ENCODE measurements around the gene ZGPAT. TPM values are rescaled to one million over a fixed set of nuclear protein-coding genes. Genes with fewer than 3 reads are reported as not detected.
"Not testable (repeated sequence)": the region's sequence is repeated elsewhere in the genome, so short reads cannot be mapped to it uniquely, and the experiment has no call there.

ZGPAT gene
- total RNA-seq, 2 donors from 2014 or later = 32.6 to 41.1 TPM

- H3K27me3 ChIP-seq (replicated peaks; ENCODE audit: insufficient read depth) = no peaks in the 10 kb centered on the region
- TF ChIP-seq CTCF (IDR thresholded peaks at IDR 0.05) = no peak
- DNase-seq (ENCODE audit: low spot score) (no peak), ATAC-seq (ENCODE audit: insufficient number of reproducible peaks, low FRiP score, low read depth) (no peak)
- H3K9me3 ChIP-seq = no peaks in the 10 kb centered on the region
- H3K27ac ChIP-seq = no peak overlapping the region
- peak overlapping the region; percentile 94 for H3K4me3 ChIP-seq
- H3K4me1 ChIP-seq (ENCODE audit: control insufficient read depth in 1 of 2, low read depth in 2 of 2) = peaks cover 22 to 27% of the 10 kb centered on the region in 2 donors
- peaks cover 33% of the 10 kb centered on the region for H3K36me3 ChIP-seq
These were observed 1.3 kb downstream of the ZGPAT start for GRCh38 chr20:63709149-63709527.

GRCh38 chr20:63711085-63711645, 3.3 kb downstream of the ZGPAT start:
- no peak for ATAC-seq (ENCODE audit: insufficient number of reproducible peaks, low FRiP score, low read depth)
- DNase-seq (ENCODE audit: low spot score) = no peak
- Histone ChIP-seq H3K36me3 (peaks cover 26% of the 10 kb centered on the region), H3K27me3 (replicated peaks; ENCODE audit: insufficient read depth) (no peaks in the 10 kb centered on the region), H3K9me3 (peaks cover 9% of the 10 kb centered on the region), H3K27ac (no peak overlapping the region), H3K4me1 (ENCODE audit: control insufficient read depth in 1 of 2, low read depth in 2 of 2) (peaks cover 19 to 24% of the 10 kb centered on the region in 2 donors), H3K4me3 (no peak overlapping the region)
- no peak for TF ChIP-seq CTCF (IDR thresholded peaks at IDR 0.05)

GRCh38 chr20:63712191-63712590, 4.4 kb downstream of the ZGPAT start:
- no peak for TF ChIP-seq CTCF (IDR thresholded peaks at IDR 0.05)
- Histone ChIP-seq H3K9me3 (peaks cover 9% of the 10 kb centered on the region), H3K36me3 (peaks cover 26% of the 10 kb centered on the region), H3K27me3 (replicated peaks; ENCODE audit: insufficient read depth) (no peaks in the 10 kb centered on the region), H3K4me1 (ENCODE audit: control insufficient read depth in 1 of 2, low read depth in 2 of 2) (peaks cover 12 to 14% of the 10 kb centered on the region in 2 donors), H3K27ac (no peak overlapping the region), H3K4me3 (no peak overlapping the region)
- ATAC-seq (ENCODE audit: insufficient number of reproducible peaks, low FRiP score, low read depth) (no peak), DNase-seq (ENCODE audit: low spot score) (no peak)

- DNase-seq (ENCODE audit: low spot score) = no peak
- H3K9me3 ChIP-seq = peaks cover 16% of the 10 kb centered on the region
- no peak for ATAC-seq (ENCODE audit: insufficient number of reproducible peaks, low FRiP score, low read depth)
These were observed 7.0 kb downstream of the ZGPAT start for GRCh38 chr20:63714858-63715257.

GRCh38 chr20:63718996-63719395, 11.2 kb downstream of the ZGPAT start:
- H3K9me3 ChIP-seq = peaks cover 16% of the 10 kb centered on the region
- no peaks in the 10 kb centered on the region for H3K27me3 ChIP-seq (replicated peaks; ENCODE audit: insufficient read depth)
- ATAC-seq (ENCODE audit: insufficient number of reproducible peaks, low FRiP score, low read depth) = no peak
- no peak overlapping the region for H3K4me3 ChIP-seq
- H3K36me3 ChIP-seq = peaks cover 33% of the 10 kb centered on the region
- no peak for TF ChIP-seq CTCF (IDR thresholded peaks at IDR 0.05)
- H3K4me1 ChIP-seq (ENCODE audit: control insufficient read depth in 1 of 2, low read depth in 2 of 2) = no peaks in the 10 kb centered on the region
- H3K27ac ChIP-seq = no peak overlapping the region
- DNase-seq (ENCODE audit: low spot score) = no peak

More at GRCh38 chr20:63714858-63715257, 7.0 kb downstream of the ZGPAT start:
- no peak for TF ChIP-seq CTCF (IDR thresholded peaks at IDR 0.05)
- Histone ChIP-seq H3K4me1 (ENCODE audit: control insufficient read depth in 1 of 2, low read depth in 2 of 2) (no peaks in the 10 kb centered on the region), H3K27me3 (replicated peaks; ENCODE audit: insufficient read depth) (no peaks in the 10 kb centered on the region), H3K27ac (no peak overlapping the region), H3K4me3 (no peak overlapping the region), H3K36me3 (peaks cover 41% of the 10 kb centered on the region)

- ATAC-seq (ENCODE audit: insufficient number of reproducible peaks, low FRiP score, low read depth) = not testable (repeated sequence)
- H3K9me3 ChIP-seq = peaks cover 22% of the 10 kb centered on the region
- H3K36me3 ChIP-seq = peaks cover 16% of the 10 kb centered on the region
These were observed 15.3 kb downstream of the ZGPAT start for GRCh38 chr20:63722967-63723622.

GRCh38 chr20:63730189-63730733, 22.4 kb downstream of the ZGPAT start:
- H3K36me3 ChIP-seq = peaks cover 20% of the 10 kb centered on the region
- DNase-seq (ENCODE audit: low spot score) = not testable (repeated sequence)

More at GRCh38 chr20:63722967-63723622, 15.3 kb downstream of the ZGPAT start:
- not testable (repeated sequence) for H3K27me3 ChIP-seq (replicated peaks; ENCODE audit: insufficient read depth); H3K4me3 ChIP-seq; DNase-seq (ENCODE audit: low spot score); H3K27ac ChIP-seq; H3K4me1 ChIP-seq (ENCODE audit: control insufficient read depth in 1 of 2, low read depth in 2 of 2)

More at GRCh38 chr20:63730189-63730733, 22.4 kb downstream of the ZGPAT start:
- H3K9me3 ChIP-seq; H3K4me1 ChIP-seq (ENCODE audit: control insufficient read depth in 1 of 2, low read depth in 2 of 2); H3K27me3 ChIP-seq (replicated peaks; ENCODE audit: insufficient read depth); H3K27ac ChIP-seq; H3K4me3 ChIP-seq; ATAC-seq (ENCODE audit: insufficient number of reproducible peaks, low FRiP score, low read depth): not testable (repeated sequence)
